ENCODE measurements around the gene TMEM119. TPM values are rescaled to one million over a fixed set of nuclear protein-coding genes. Genes with fewer than 3 reads are reported as not detected.

Gene TMEM119
- 10 to 100 TPM; 12.1 to 21.0 (median 12.5) TPM for total RNA-seq

DNA sequence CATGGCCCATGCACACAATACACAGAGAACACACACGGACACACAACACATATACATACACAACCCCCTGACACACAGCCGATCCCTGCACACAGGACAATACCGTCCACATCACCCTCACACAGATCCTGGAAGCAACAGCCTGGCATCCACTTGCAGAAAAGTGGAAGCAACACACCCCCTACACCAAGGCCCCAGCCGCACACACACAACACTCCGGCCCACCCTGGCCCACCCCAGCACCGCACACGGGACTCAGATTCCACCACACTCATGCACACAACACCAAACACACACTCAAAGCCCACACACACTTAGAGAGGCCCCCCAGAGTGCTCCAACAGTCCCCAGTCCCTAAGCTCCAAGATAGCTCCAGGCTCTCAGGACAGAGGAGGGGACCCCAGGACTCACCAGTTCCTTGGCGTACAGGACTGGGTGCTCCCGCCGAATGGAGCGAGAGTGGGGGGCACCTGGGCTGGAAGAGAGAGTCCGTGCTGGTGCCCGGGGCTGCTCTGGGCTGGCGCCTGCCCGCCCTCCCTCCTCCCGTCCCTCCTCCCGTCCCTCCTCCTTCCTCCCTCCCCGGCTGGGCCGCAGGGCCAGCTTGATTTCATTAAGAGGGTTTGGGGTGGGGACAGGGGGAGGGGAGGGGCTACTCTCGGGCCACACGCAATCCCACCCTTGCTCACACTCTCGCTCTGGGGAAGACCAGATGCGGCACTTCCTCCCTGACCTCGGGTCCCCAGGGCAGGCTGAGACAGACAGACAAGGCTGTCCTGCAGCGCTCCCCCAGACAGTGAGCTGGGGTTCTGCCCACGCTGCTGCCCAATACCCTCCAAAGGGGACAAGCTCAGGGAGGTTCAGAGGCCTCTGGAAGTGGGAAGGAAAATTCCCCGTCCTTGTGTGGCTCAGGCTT, at the start of gene TMEM119:
Gene TMEM119 (minus strand): TSS at position 526 of the 913 bp plus-strand sequence. CDS start 5,701 bp downstream, outside the sequence.
- H3K9me3 ChIP-seq, result no peaks in the 10 kb centered on the region
- intact Hi-C loops (cut with DNase I; ENCODE audit: low total_unique reads), result no loop called here
- peak within 1 kb of the TSS; percentile 44 to 65 (median 49) for H3K4me3 ChIP-seq
- no peaks in the 10 kb centered on the region for H3K4me1 ChIP-seq
- peak within 1 kb of the TSS; percentile 6 to 83 for H3K27ac ChIP-seq
- no peak for DNase-seq (ENCODE audit: low spot score in 2 of 2)
- H3K27me3 ChIP-seq, result no peaks in the 10 kb centered on the region
- TF ChIP-seq POLR2A (IDR thresholded peaks at IDR 0.05), result no peak
- TF ChIP-seq CTCF (IDR thresholded peaks at IDR 0.05), result no peak
- TF ChIP-seq POLR2AphosphoS5 (IDR thresholded peaks at IDR 0.05), result no peak
- H3K36me3 ChIP-seq, result no peaks in the 10 kb centered on the region

- Histone ChIP-seq H3K36me3 (no peaks in the 10 kb centered on the region), H3K27me3 (no peaks in the 10 kb centered on the region), H3K9me3 (no peaks in the 10 kb centered on the region), H3K4me1 (no peaks in the 10 kb centered on the region), H3K27ac (peak overlapping the region in 1 of 2 donors; percentile 22), H3K4me3 (no peak overlapping the region)
- no peak for DNase-seq (ENCODE audit: low spot score in 2 of 2)
- intact Hi-C loops (cut with DNase I; ENCODE audit: low total_unique reads), result no loop called here
- TF ChIP-seq CTCF (IDR thresholded peaks at IDR 0.05), result no peak
These were observed 49.0 kb upstream of the TMEM119 start for GRCh38 chr12:108646600-108647579.

GRCh38 chr12:108645686-108646599, 48.1 kb upstream of the TMEM119 start:
- H3K4me1 ChIP-seq, result no peaks in the 10 kb centered on the region
- DNase-seq (ENCODE audit: low spot score in 2 of 2), result no peak
- TF ChIP-seq POLR2AphosphoS5 (IDR thresholded peaks at IDR 0.05) (no peak), CTCF (IDR thresholded peaks at IDR 0.05) (no peak), POLR2A (IDR thresholded peaks at IDR 0.05) (no peak)
- no peaks in the 10 kb centered on the region for H3K36me3 ChIP-seq
- H3K27me3 ChIP-seq, result no peaks in the 10 kb centered on the region
- intact Hi-C loops (cut with DNase I; ENCODE audit: low total_unique reads), result no loop called here
- H3K9me3 ChIP-seq, result no peaks in the 10 kb centered on the region
- no peak overlapping the region for H3K4me3 ChIP-seq
- H3K27ac ChIP-seq, result peak overlapping the region in 1 of 2 donors; percentile 22

- Histone ChIP-seq H3K27ac (peak overlapping the region; percentile 8 to 29), H3K4me1 (no peaks in the 10 kb centered on the region), H3K4me3 (no peak overlapping the region), H3K27me3 (no peaks in the 10 kb centered on the region), H3K36me3 (no peaks in the 10 kb centered on the region), H3K9me3 (no peaks in the 10 kb centered on the region)
- intact Hi-C loops (cut with DNase I; ENCODE audit: low total_unique reads), result no loop called here
- DNase-seq (ENCODE audit: low spot score in 2 of 2), result no peak
- TF ChIP-seq CTCF (IDR thresholded peaks at IDR 0.05), result no peak
- TF ChIP-seq POLR2A (IDR thresholded peaks at IDR 0.05), result no peak
- TF ChIP-seq POLR2AphosphoS5 (IDR thresholded peaks at IDR 0.05), result no peak
These were observed 46.9 kb upstream of the TMEM119 start for GRCh38 chr12:108644811-108645120.
